Liver (tissue), 9 donors: ENCODE data around the gene CDH22. TPM values are rescaled to one million over a fixed set of nuclear protein-coding genes. Genes with fewer than 3 reads are reported as not detected.

Experiments
- DNase-seq: peaks from one replicate; pipeline ENCODE4 v3.0.0-alpha.2; 2017; ENCODE audit warnings: low spot score
- H3K27ac ChIP-seq, 2 donors: one replicate each; pipeline ENCODE4 v1.7.0; 2013; ENCODE audit warnings: inconsistent platforms in 2 of 2, low read length in 2 of 2, control low read depth in 1 of 2, low read depth in 1 of 2, mild to moderate bottlenecking in 1 of 2
- H3K27me3 ChIP-seq, 4 donors: one replicate each; pipeline versions ENCODE4 v1.6.1 to v1.7.0; 2013; ENCODE audit warnings: low read length in 3 of 4, inconsistent platforms in 1 of 4, mild to moderate bottlenecking in 1 of 4, moderate library complexity in 1 of 4; ENCODE audit not compliant: control insufficient read depth in 4 of 4, insufficient read depth in 4 of 4
- H3K36me3 ChIP-seq, 4 donors: one replicate each; pipeline versions ENCODE4 v1.6.1 to v1.7.0; 2013; ENCODE audit warnings: low read length in 3 of 4, mild to moderate bottlenecking in 3 of 4, low read depth in 1 of 4, moderate library complexity in 1 of 4; ENCODE audit not compliant: control insufficient read depth in 4 of 4, insufficient read depth in 3 of 4
- H3K4me1 ChIP-seq, 4 donors: one replicate each; pipeline versions ENCODE4 v1.6.1 to v1.7.0; 2013; ENCODE audit warnings: low read length in 3 of 4, mild to moderate bottlenecking in 3 of 4, moderate library complexity in 1 of 4; ENCODE audit not compliant: control insufficient read depth in 4 of 4, insufficient read depth in 4 of 4
- H3K4me3 ChIP-seq, 3 donors: one replicate each; pipeline versions ENCODE4 v1.6.1 to v1.7.0; 2013; ENCODE audit warnings: low read length in 3 of 3, control low read depth in 1 of 3, low read depth in 1 of 3, mild to moderate bottlenecking in 1 of 3
- H3K9ac ChIP-seq, 2 donors: one replicate each; pipeline ENCODE4 v1.7.0; 2013; ENCODE audit warnings: low read length in 2 of 2, mild to moderate bottlenecking in 2 of 2, moderate library complexity in 2 of 2, control low read depth in 1 of 2, low read depth in 1 of 2
- H3K9me3 ChIP-seq, 4 donors: one replicate each; pipeline versions ENCODE4 v1.6.1 to v1.7.0; 2013; ENCODE audit warnings: low read length in 3 of 4; ENCODE audit not compliant: control insufficient read depth in 4 of 4
- ATF3 ChIP-seq: IDR thresholded peaks from 2 replicates; pipeline ENCODE4 v1.6.1; 2016; ENCODE audit warnings: antibody characterized with exemption
- CTCF ChIP-seq: fragments of 150-350 bp; IDR thresholded peaks from 2 replicates; pipeline ENCODE4 v1.5.1; 2017; ENCODE audit warnings: improper control_type of control experiment, low read depth, low read length; ENCODE audit not compliant: missing input control
- EGR1 ChIP-seq, 2 donors: IDR thresholded peaks; 2 replicates each; pipeline ENCODE4 v1.6.1; 2016 to 2018; ENCODE audit warnings: antibody characterized with exemption in 2 of 2, low read depth in 2 of 2
- FOXA2 ChIP-seq: IDR thresholded peaks from 2 replicates; pipeline ENCODE4 v1.6.1; 2016; ENCODE audit warnings: antibody characterized with exemption
- GABPA ChIP-seq, 2 donors: IDR thresholded peaks in 1 of 2; conservative IDR thresholded peaks in 1 of 2; 2 replicates each; pipeline ENCODE4 v1.6.1; 2016; ENCODE audit warnings: antibody characterized with exemption in 2 of 2, mild to moderate bottlenecking in 1 of 2, moderate library complexity in 1 of 2
- HNF4A ChIP-seq, 2 donors: conservative IDR thresholded peaks; 2 replicates each; pipeline ENCODE4 v1.6.1; 2016; ENCODE audit warnings: antibody characterized with exemption in 2 of 2, mild to moderate bottlenecking in 2 of 2
- HNF4G ChIP-seq: IDR thresholded peaks from 2 replicates; pipeline ENCODE4 v1.6.1; 2016; ENCODE audit warnings: antibody characterized with exemption
- MAX ChIP-seq: IDR thresholded peaks from 2 replicates; pipeline ENCODE4 v1.6.1; 2016; ENCODE audit warnings: antibody characterized with exemption
- NR2F2 ChIP-seq: IDR thresholded peaks from 2 replicates; pipeline ENCODE4 v1.6.1; 2016; ENCODE audit warnings: antibody characterized with exemption
- RAD21 ChIP-seq, 2 donors: IDR thresholded peaks; 2 replicates each; pipeline ENCODE4 v1.6.1; 2016; ENCODE audit warnings: antibody characterized with exemption in 2 of 2, mild to moderate bottlenecking in 2 of 2
- REST ChIP-seq: IDR thresholded peaks from 2 replicates; pipeline ENCODE4 v1.6.1; 2016; ENCODE audit warnings: antibody characterized with exemption, mild to moderate bottlenecking
- RXRA ChIP-seq, 2 donors: IDR thresholded peaks; 2 replicates each; pipeline ENCODE4 v1.6.1; 2017 to 2018; ENCODE audit warnings: antibody characterized with exemption in 2 of 2, mild to moderate bottlenecking in 1 of 2
- SP1 ChIP-seq: IDR thresholded peaks from 2 replicates; pipeline ENCODE4 v1.6.1; 2018; ENCODE audit warnings: antibody characterized with exemption, mild to moderate bottlenecking
- TAF1 ChIP-seq: conservative IDR thresholded peaks from 2 replicates; pipeline ENCODE4 v1.6.1; 2016; ENCODE audit warnings: antibody characterized with exemption, mild to moderate bottlenecking
- YY1 ChIP-seq: IDR thresholded peaks from 2 replicates; pipeline ENCODE4 v1.6.1; 2016; ENCODE audit warnings: antibody characterized with exemption, mild to moderate bottlenecking
- ZBTB33 ChIP-seq: IDR thresholded peaks from 2 replicates; pipeline ENCODE4 v1.6.1; 2016; ENCODE audit warnings: antibody characterized with exemption
- WGBS: extraction: QIAGEN DNeasy Blood & Tissue Kit; methylation state at CpG from one replicate; pipeline ENCODE4 v1.1.7; 2013; 5-methylcytosine and 5-hydroxymethylcytosine counted together
- polyA plus RNA-seq, 2 donors: library from polyadenylated mRNA; stranded (reverse) in 1 of 2; unstranded in 1 of 2; fragments of 200-250 nt in 1 of 2; fragments of >200 nt in 1 of 2; fragmentation: Nextera tagmentation in 1 of 2; extraction: Ambion mirVana in 1 of 2; gene quantifications; one replicate each; pipeline versions ENCODE4 v1.2.1 to v1.2.3, GENCODE V29; 2013 to 2015
- total RNA-seq, 2 donors: library from RNA; depleted of rRNA; stranded (reverse); fragments of >200 nt; gene quantifications; one replicate each; pipeline ENCODE4 v1.2.3, GENCODE V29; 2014
- donor health status: healthy.
- donor health status: healthy.
- donor health status: healthy.
- donor health status: healthy.
- donor health status: healthy.

Gene CDH22
- total and polyA plus RNA-seq, 4 donors = 0.02 TPM; not detected in 3

GRCh38 chr20:46249671-46250070, 58.6 kb downstream of the CDH22 start:
- no peaks in the 10 kb centered on the region for H3K36me3 ChIP-seq

GRCh38 chr20:46246559-46246958, 61.7 kb downstream of the CDH22 start:
- no peak overlapping the region for H3K4me3 ChIP-seq
- peaks cover 4 to 15% (median 9%) of the 10 kb centered on the region in 4 donors for H3K27me3 ChIP-seq
- H3K36me3 ChIP-seq = no peaks in the 10 kb centered on the region
- no peak overlapping the region for H3K9ac ChIP-seq
- no peak for DNase-seq
- no peaks in the 10 kb centered on the region for H3K9me3 ChIP-seq
- H3K27ac ChIP-seq = no peak overlapping the region
- no peaks in the 10 kb centered on the region for H3K4me1 ChIP-seq
- WGBS = 17% methylated on average over 23 of the region's 23 CpGs
- TF ChIP-seq RXRA (IDR thresholded peaks at IDR 0.05) (no peak), SP1 (no peak), YY1 (no peak), ZBTB33 (no peak), TAF1 (no peak), MAX (no peak), NR2F2 (no peak), EGR1 (IDR thresholded peaks at IDR 0.05; ENCODE audit: low read depth in 2 of 2) (no peak)

More at GRCh38 chr20:46249671-46250070, 58.6 kb downstream of the CDH22 start:
- WGBS = 71% methylated on average over 3 of the region's 3 CpGs
- Histone ChIP-seq H3K9me3 (no peaks in the 10 kb centered on the region), H3K4me3 (no peak overlapping the region), H3K9ac (no peak overlapping the region), H3K4me1 (no peaks in the 10 kb centered on the region), H3K27ac (no peak overlapping the region), H3K27me3 (peaks cover 4 to 22% (median 11%) of the 10 kb centered on the region in 4 donors)
- DNase-seq = no peak
- TF ChIP-seq TAF1 (no peak), HNF4A (conservative IDR thresholded peaks at IDR 0.05) (no peak), RAD21 (IDR thresholded peaks at IDR 0.05) (no peak), SP1 (no peak), REST (no peak), HNF4G (no peak), FOXA2 (no peak), RXRA (IDR thresholded peaks at IDR 0.05) (no peak), NR2F2 (no peak), GABPA (IDR thresholded peaks at IDR 0.05 in 1 of 2, conservative IDR thresholded peaks at IDR 0.05 in 1 of 2) (no peak), MAX (no peak), ATF3 (no peak), YY1 (no peak), CTCF (no peak)
